H1 (cell line): ENCODE results near the gene TSKU. TPM values are rescaled to one million over a fixed set of nuclear protein-coding genes. Genes with fewer than 3 reads are reported as not detected.

Experiments
- CTCF ChIA-PET: fragments of 300-600 bp; sonication (Branson Sonifier 250); formaldehyde crosslinking; loops from one replicate; lab custom pipeline; 2021; ENCODE audit not compliant: partially characterized antibody; lab: Charles Lee
- POLR2A ChIA-PET: fragments of 300-600 bp; sonication (Branson Sonifier 250); formaldehyde crosslinking; loops from one replicate; lab custom pipeline; 2021; ENCODE audit warnings: inconsistent platforms; ENCODE audit not compliant: partially characterized antibody; lab: Charles Lee
- DNase-seq, 2 experiments: peaks; one replicate each; pipeline versions ENCODE4 v3.0.0 to v3.0.0-alpha.2; 2010 to 2022; ENCODE audit warnings: low spot score in 2 of 2, low read depth in 1 of 2, mixed read lengths in 1 of 2
- FAIRE-seq: peaks from 2 replicates; lab custom pipeline; 2011; peaks lifted over from hg19 to GRCh38; lab: Jason Lieb, UNC
- H2AFZ ChIP-seq: 2 replicates; pipeline ENCODE4 v1.8.1; 2012; ENCODE audit warnings: low read length, inconsistent platforms
- H2AK5ac ChIP-seq: 2 replicates; pipeline ENCODE4 v1.6.1; 2013; ENCODE audit warnings: low read depth, low read length
- H2BK120ac ChIP-seq: replicated peaks from 2 replicates; pipeline ENCODE3; 2013; ENCODE audit warnings: low read depth, low read length, inconsistent platforms
- H2BK12ac ChIP-seq: 2 replicates; pipeline ENCODE4 v1.6.1; 2013; ENCODE audit warnings: low read depth, low read length
- H2BK15ac ChIP-seq: 2 replicates; pipeline ENCODE4 v1.6.1; 2013; ENCODE audit warnings: low read length
- H2BK20ac ChIP-seq: 2 replicates; pipeline ENCODE4 v1.6.1; 2013; ENCODE audit warnings: low read length
- H2BK5ac ChIP-seq: 2 replicates; pipeline ENCODE4 v1.6.1; 2013; ENCODE audit warnings: low read depth, low read length
- H3K14ac ChIP-seq: 2 replicates; pipeline ENCODE4 v1.6.1; 2013; ENCODE audit warnings: inconsistent platforms; ENCODE audit not compliant: insufficient read length
- H3K18ac ChIP-seq: 2 replicates; pipeline ENCODE4 v1.6.1; 2013; ENCODE audit warnings: low read length; ENCODE audit errors: extremely low read depth
- H3K23ac ChIP-seq: 2 replicates; pipeline ENCODE4 v1.6.1; 2013; ENCODE audit warnings: inconsistent platforms; ENCODE audit not compliant: insufficient read length
- H3K23me2 ChIP-seq: 2 replicates; pipeline ENCODE4 v1.6.1; 2013; ENCODE audit warnings: low read depth, low read length
- H3K27ac ChIP-seq: 2 replicates; pipeline ENCODE4 v1.6.1; 2011; ENCODE audit warnings: low read depth, low read length, inconsistent platforms
- H3K27me3 ChIP-seq, 4 experiments: replicated peaks in 1 of 4; 1 replicate in 1 of 4; 2 replicates in 3 of 4; pipeline versions ENCODE4 v1.6.1 to v1.8.1; 2011 to 2013; ENCODE audit warnings: low read length in 3 of 4, mild to moderate bottlenecking in 3 of 4, inconsistent platforms in 2 of 4, mixed read lengths in 2 of 4, moderate library complexity in 1 of 4; ENCODE audit not compliant: control insufficient read depth in 3 of 4, insufficient read depth in 3 of 4; ENCODE audit errors: extremely low read depth in 1 of 4
- H3K36me3 ChIP-seq, 4 experiments: 2 replicates each; pipeline versions ENCODE4 v1.6.1 to v1.8.1; 2011 to 2013; ENCODE audit warnings: mild to moderate bottlenecking in 4 of 4, low read length in 3 of 4, moderate library complexity in 2 of 4, control low read depth in 1 of 4, inconsistent platforms in 1 of 4; ENCODE audit not compliant: insufficient read depth in 4 of 4, control insufficient read depth in 2 of 4
- H3K4ac ChIP-seq: replicated peaks from 2 replicates; pipeline ENCODE3; 2013; ENCODE audit warnings: low read length, low read depth, mixed read lengths, inconsistent platforms; ENCODE audit not compliant: insufficient read length
- H3K4me1 ChIP-seq, 4 experiments: replicated peaks in 1 of 4; 1 replicate in 1 of 4; 2 replicates in 3 of 4; pipeline versions ENCODE4 v1.6.1 to v1.8.1; 2011 to 2013; ENCODE audit warnings: low read length in 3 of 4, inconsistent platforms in 2 of 4, mixed read lengths in 1 of 4; ENCODE audit not compliant: insufficient read depth in 4 of 4, control insufficient read depth in 3 of 4
- H3K4me2 ChIP-seq, 2 experiments: 2 replicates each; pipeline versions ENCODE4 v1.6.1 to v1.8.1; 2011 to 2013; ENCODE audit warnings: low read depth in 2 of 2, low read length in 2 of 2, control low read depth in 1 of 2, inconsistent platforms in 1 of 2, mild to moderate bottlenecking in 1 of 2; ENCODE audit not compliant: insufficient read depth in 1 of 2
- H3K4me3 ChIP-seq, 4 experiments: fragments of 200-600, 300-600 bp in 1 of 4; sonication (generic), shearing (Covaris generic), sonication (Bioruptor Twin) in 1 of 4; 2 replicates each; pipeline versions ENCODE4 v1.5.1 to v1.8.1; 2011 to 2016; ENCODE audit warnings: low read length in 4 of 4, low read depth in 3 of 4, control low read depth in 2 of 4, inconsistent platforms in 2 of 4, mild to moderate bottlenecking in 2 of 4, mixed read lengths in 1 of 4, moderate library complexity in 1 of 4; ENCODE audit not compliant: insufficient read depth in 2 of 4; ENCODE audit errors: extremely low read depth in 1 of 4
- H3K56ac ChIP-seq: replicated peaks from 2 replicates; pipeline ENCODE3; 2013; ENCODE audit warnings: low read depth, mild to moderate bottlenecking, mixed read lengths, low read length, inconsistent platforms; ENCODE audit not compliant: insufficient read length
- H3K79me1 ChIP-seq: 2 replicates; pipeline ENCODE4 v1.6.1; 2013; ENCODE audit warnings: low read depth, low read length, control low read depth
- H3K79me2 ChIP-seq, 2 experiments: 2 replicates each; pipeline versions ENCODE4 v1.6.1 to v1.8.1; 2012 to 2013; ENCODE audit warnings: low read length in 2 of 2, mild to moderate bottlenecking in 2 of 2, inconsistent platforms in 1 of 2; ENCODE audit not compliant: insufficient read depth in 2 of 2, control insufficient read depth in 1 of 2
- H3K9ac ChIP-seq, 4 experiments: replicated peaks in 1 of 4; 1 replicate in 1 of 4; 2 replicates in 3 of 4; pipeline versions ENCODE4 v1.6.1 to v1.8.1; 2011 to 2013; ENCODE audit warnings: low read depth in 3 of 4, low read length in 3 of 4, control low read depth in 2 of 4, mild to moderate bottlenecking in 2 of 4, moderate library complexity in 2 of 4, inconsistent platforms in 1 of 4; ENCODE audit errors: extremely low read depth in 1 of 4
- H3K9me3 ChIP-seq, 2 experiments: 2 replicates each; pipeline versions ENCODE4 v1.6.1 to v1.8.1; 2012 to 2013; ENCODE audit warnings: mild to moderate bottlenecking in 2 of 2, moderate library complexity in 2 of 2, control low read depth in 1 of 2, inconsistent platforms in 1 of 2, low read depth in 1 of 2, low read length in 1 of 2, mixed read lengths in 1 of 2; ENCODE audit not compliant: insufficient read depth in 2 of 2
- H4K20me1 ChIP-seq, 2 experiments: replicated peaks in 1 of 2; 2 replicates each; pipeline versions ENCODE3 to v1.8.1; 2011 to 2013; ENCODE audit warnings: inconsistent platforms in 2 of 2, low read length in 2 of 2, mild to moderate bottlenecking in 1 of 2; ENCODE audit not compliant: insufficient read depth in 2 of 2, control insufficient read depth in 1 of 2
- H4K5ac ChIP-seq: 2 replicates; pipeline ENCODE4 v1.6.1; 2013; ENCODE audit warnings: low read length, low read depth, mixed read lengths, inconsistent platforms; ENCODE audit not compliant: insufficient read length
- H4K8ac ChIP-seq: 2 replicates; pipeline ENCODE4 v1.8.0; 2013; ENCODE audit warnings: mild to moderate bottlenecking, moderate library complexity, low read length, inconsistent platforms; ENCODE audit not compliant: insufficient read depth; ENCODE audit errors: extremely low read depth
- H4K91ac ChIP-seq: replicated peaks from 2 replicates; pipeline ENCODE3; 2013; ENCODE audit warnings: low read length, mixed read lengths, inconsistent platforms; ENCODE audit not compliant: insufficient read length
- BACH1 ChIP-seq: IDR thresholded peaks from 2 replicates; pipeline ENCODE4 v1.6.1; 2012; ENCODE audit warnings: low read length, improper control_type of control experiment
- CTBP2 ChIP-seq: IDR thresholded peaks from 2 replicates; pipeline ENCODE4 v1.7.0; 2011; ENCODE audit warnings: borderline replicate concordance, mild to moderate bottlenecking, moderate library complexity, mixed read lengths, low read length; ENCODE audit not compliant: insufficient read depth, insufficient read length
- GTF2F1 ChIP-seq: IDR thresholded peaks from 2 replicates; pipeline ENCODE4 v1.6.1; 2012; ENCODE audit warnings: low read depth, low read length, improper control_type of control experiment, borderline replicate concordance
- HDAC6 ChIP-seq: IDR thresholded peaks from one replicate; pipeline ENCODE4 v1.7.1; 2012; ENCODE audit warnings: low read depth, mild to moderate bottlenecking, inconsistent platforms, low read length, moderate library complexity
- KDM4A ChIP-seq: IDR thresholded peaks from one replicate; pipeline ENCODE4 v1.7.1; 2012; ENCODE audit warnings: low read depth, mild to moderate bottlenecking, moderate library complexity, low read length, inconsistent platforms; ENCODE audit not compliant: severe bottlenecking
- RNF2 ChIP-seq: fragments of 200-900, 300-1000 bp; sonication (generic); IDR thresholded peaks from 2 replicates; pipeline ENCODE4 v1.7.1; 2016; ENCODE audit warnings: borderline replicate concordance, low read depth, mild to moderate bottlenecking, antibody characterized with exemption, low read length; ENCODE audit not compliant: poor library complexity, severe bottlenecking; ENCODE audit errors: missing control alignments
- SIX5 ChIP-seq: IDR thresholded peaks from 2 replicates; pipeline ENCODE4 v1.6.1; 2011; ENCODE audit warnings: mild to moderate bottlenecking, low read depth, low read length
- SP2 ChIP-seq: IDR thresholded peaks from 2 replicates; pipeline ENCODE4 v1.6.1; 2012; ENCODE audit warnings: mild to moderate bottlenecking, low read length, inconsistent platforms
- YY1 ChIP-seq: IDR thresholded peaks from 2 replicates; pipeline ENCODE4 v1.6.1; 2011; ENCODE audit warnings: low read depth, mild to moderate bottlenecking, low read length
- ZNF274 ChIP-seq: IDR thresholded peaks from 2 replicates; pipeline ENCODE4 v1.7.0; 2012; ENCODE audit warnings: low read length, borderline replicate concordance; ENCODE audit errors: extremely low read depth
- WGBS, 2 experiments: shearing (Covaris generic) in 1 of 2; methylation state at CpG; one replicate each; pipeline versions ENCODE4 v1.1.6 to v1.1.7; 2013 to 2015; ENCODE audit warnings: low lambda C conversion rate in 2 of 2, mixed read lengths in 2 of 2, inconsistent platforms in 1 of 2, low coverage in 1 of 2, missing lambda C conversion rate in 1 of 2; ENCODE audit not compliant: insufficient replicate concordance in 2 of 2, insufficient coverage in 1 of 2, insufficient read length in 1 of 2; ENCODE audit errors: extremely low coverage in 1 of 2, missing lambda C conversion rate in 1 of 2; 5-methylcytosine and 5-hydroxymethylcytosine counted together
- polyA plus RNA-seq, 7 experiments: library from polyadenylated mRNA; depleted of rRNA in 3 of 7; stranded (reverse) in 5 of 7; unstranded in 2 of 7; fragments of >200 nt in 5 of 7; fragments of 200-250 nt in 2 of 7; gene quantifications; 1 replicate in 5 of 7; 2 replicates in 1 of 7; 4 replicates in 1 of 7; pipeline versions ENCODE4 v1.2.1 to v1.2.3, GENCODE V29; 2011 to 2013; ENCODE audit warnings: missing spikeins in 2 of 7, mixed read lengths in 2 of 7
- total RNA-seq: library from RNA; stranded (reverse); fragmentation: NEBNext Ultra II Directional; extraction: Animal tissue kit (Norgen Biotek cat#: 25700); gene quantifications from 2 replicates; pipeline ENCODE4 v1.2.1, GENCODE V29; 2021

The TSKU gene
- total and polyA plus RNA-seq, 2 of the 8 experiments (the other 6 are each of a cell fraction or from before 2014, with no cell fraction given) = 22.8 to 28.4 TPM

GRCh38 chr11:76747915-76748860 lies 35.0 kb upstream of the TSKU start:
- POLR2A ChIA-PET = interaction anchor here (0.7 to 1.5 kb wide), 6 partner anchors 8 to 50 kb away, joined by 3 to 6 read pairs (median 3); partner anchors contain the start of gene TSKU
- 0 out of 2 replicates have a peak overlapping the region, but pooled peaks have one; percentile 55 for H2BK12ac ChIP-seq
- TF ChIP-seq CTBP2 (no peak), RNF2 (no peak), ZNF274 (no peak), YY1 (no peak), GTF2F1 (no peak), HDAC6 (no peak), BACH1 (no peak), SIX5 (no peak), SP2 (no peak), KDM4A (no peak)

More at GRCh38 chr11:76747915-76748860, 35.0 kb upstream of the TSKU start:
- Histone ChIP-seq H2BK5ac (no peak overlapping the region), H3K79me2 (no peaks in the 10 kb centered on the region), H2AK5ac (no peak overlapping the region), H3K9ac (no peak overlapping the region; a peak in 1 of 7 replicates), H2BK15ac (no peak overlapping the region), H3K56ac (no peak overlapping the region), H2BK20ac (0 out of 2 replicates have a peak overlapping the region, but pooled peaks have one; percentile 34), H4K8ac (no peak overlapping the region), H4K91ac (no peak overlapping the region), H2BK120ac (no peak overlapping the region), H3K4me2 (no peak overlapping the region), H3K4me1 (peaks cover 0 to 14% (median 5%) of the 10 kb centered on the region in 4 experiments; a peak in 6 of 7 replicates), H3K79me1 (no peaks in the 10 kb centered on the region), H4K5ac (no peak overlapping the region), H2AFZ (peak overlapping the region; percentile 75), H3K27me3 (no peaks in the 10 kb centered on the region), H3K36me3 (no peaks in the 10 kb centered on the region), H3K9me3 (no peaks in the 10 kb centered on the region), H3K4me3 (no peak overlapping the region), H3K4ac (no peak overlapping the region), H3K23me2 (no peaks in the 10 kb centered on the region), H3K14ac (no peak overlapping the region), H4K20me1 (no peaks in the 10 kb centered on the region), H3K18ac (no peak overlapping the region; the same call in none of the 2 replicates), H3K23ac (no peak overlapping the region), H3K27ac (no peak overlapping the region)
- CTCF ChIA-PET = interaction anchor here (0.7 to 3.2 kb wide), 8 partner anchors 10 to 297 kb away, joined by 3 to 18 read pairs (median 4); no protein-coding TSS in a partner anchor
- WGBS, 2 experiments = 79% methylated on average over 13 of the region's 13 CpGs; no CpG with 5 or more reads in 1 of the 2 experiments
- FAIRE-seq (no peak), DNase-seq (no peak)
